H1 (cell line): ENCODE measurements around the gene LRP1. TPM values are rescaled to one million over a fixed set of nuclear protein-coding genes. Genes with fewer than 3 reads are reported as not detected.
A peak's percentile ranks its signal among the peaks of the same experiment; 100 is the strongest.

Experiments
- ASH2L ChIP-seq: fragments of 200-600, 300-600 bp; sonication (generic); IDR thresholded peaks from one replicate; pipeline ENCODE4 v1.7.1; 2017; ENCODE audit warnings: low read length
- CEBPB ChIP-seq: IDR thresholded peaks from 2 replicates; pipeline ENCODE4 v1.6.1; 2012; ENCODE audit warnings: low read depth, low read length
- E2F6 ChIP-seq: IDR thresholded peaks from 2 replicates; pipeline ENCODE4 v1.6.1; 2012; ENCODE audit warnings: inconsistent platforms
- EGR1 ChIP-seq: IDR thresholded peaks from 2 replicates; pipeline ENCODE4 v1.6.1; 2011; ENCODE audit warnings: low read depth, low read length, borderline replicate concordance
- EZH2 ChIP-seq: fragments of 200-600 bp; sonication (generic); IDR thresholded peaks from 2 replicates; pipeline ENCODE4 v1.7.1; 2012; ENCODE audit warnings: low read depth, mild to moderate bottlenecking, moderate library complexity, low read length, inconsistent platforms; ENCODE audit not compliant: severe bottlenecking
- HDAC2 ChIP-seq, 2 experiments: fragments of 300-600 bp in 1 of 2; sonication (generic) in 1 of 2; IDR thresholded peaks; 2 replicates each; pipeline ENCODE4 v1.6.1; 2011 to 2012; ENCODE audit warnings: low read depth in 2 of 2, low read length in 2 of 2, mild to moderate bottlenecking in 2 of 2, moderate library complexity in 2 of 2, borderline replicate concordance in 1 of 2, inconsistent platforms in 1 of 2
- SIX5 ChIP-seq: IDR thresholded peaks from 2 replicates; pipeline ENCODE4 v1.6.1; 2011; ENCODE audit warnings: mild to moderate bottlenecking, low read depth, low read length
- SP4 ChIP-seq: IDR thresholded peaks from 2 replicates; pipeline ENCODE4 v1.6.1; 2012; ENCODE audit warnings: low read length, inconsistent platforms
- SRF ChIP-seq: IDR thresholded peaks from 2 replicates; pipeline ENCODE4 v1.6.1; 2011; ENCODE audit warnings: mild to moderate bottlenecking, low read depth, low read length, moderate library complexity
- polyA plus RNA-seq, 7 experiments: library from polyadenylated mRNA; depleted of rRNA in 3 of 7; stranded (reverse) in 5 of 7; unstranded in 2 of 7; fragments of >200 nt in 5 of 7; fragments of 200-250 nt in 2 of 7; gene quantifications; 1 replicate in 5 of 7; 2 replicates in 1 of 7; 4 replicates in 1 of 7; pipeline versions ENCODE4 v1.2.1 to v1.2.3, GENCODE V29; 2011 to 2013; ENCODE audit warnings: missing spikeins in 2 of 7, mixed read lengths in 2 of 7
- total RNA-seq: library from RNA; stranded (reverse); fragmentation: NEBNext Ultra II Directional; extraction: Animal tissue kit (Norgen Biotek cat#: 25700); gene quantifications from 2 replicates; pipeline ENCODE4 v1.2.1, GENCODE V29; 2021

The LRP1 gene
- total and polyA plus RNA-seq, 2 of the 8 experiments (the other 6 are each of a cell fraction or from before 2014, with no cell fraction given) = 35.3 to 92.5 TPM

- TF ChIP-seq CEBPB = no peak
- TF ChIP-seq ASH2L = peak; percentile 53
- TF ChIP-seq EGR1 = peak; percentile 41
- TF ChIP-seq HDAC2 (IDR thresholded peaks at IDR 0.05; ENCODE audit: borderline replicate concordance in 1 of 2, low read depth in 2 of 2, low read length in 2 of 2) = 0 out of 4 replicates have a peak, but pooled peaks of 1 of the 2 experiments have one; percentile 14
- TF ChIP-seq SIX5 = no peak
- TF ChIP-seq E2F6 = no peak
- TF ChIP-seq SRF = no peak
- no peak for TF ChIP-seq SP4
- no peak for TF ChIP-seq EZH2
Observed at GRCh38 chr12:57226588-57227314, 98.5 kb downstream of the LRP1 start (continued).
